RPMI7951 (cell line): ENCODE measurements around the gene SFXN5. TPM values are rescaled to one million over a fixed set of nuclear protein-coding genes. Genes with fewer than 3 reads are reported as not detected.
"Not testable (repeated sequence)": the region's sequence is repeated elsewhere in the genome, so short reads cannot be mapped to it uniquely, and the experiment has no call there.

Source experiments
- DNase-seq: peaks from one replicate; pipeline ENCODE4 v3.0.0-alpha.2; 2012; ENCODE audit warnings: low read depth
- total RNA-seq: library from RNA; depleted of rRNA; stranded (reverse); fragments of >200 nt; shearing (Covaris generic); gene quantifications from 2 replicates; pipeline ENCODE4 v1.2.3, GENCODE V29; 2014

SFXN5 gene
- total RNA-seq, 1 experiment from 2014 or later: 8.7 TPM

DNA sequence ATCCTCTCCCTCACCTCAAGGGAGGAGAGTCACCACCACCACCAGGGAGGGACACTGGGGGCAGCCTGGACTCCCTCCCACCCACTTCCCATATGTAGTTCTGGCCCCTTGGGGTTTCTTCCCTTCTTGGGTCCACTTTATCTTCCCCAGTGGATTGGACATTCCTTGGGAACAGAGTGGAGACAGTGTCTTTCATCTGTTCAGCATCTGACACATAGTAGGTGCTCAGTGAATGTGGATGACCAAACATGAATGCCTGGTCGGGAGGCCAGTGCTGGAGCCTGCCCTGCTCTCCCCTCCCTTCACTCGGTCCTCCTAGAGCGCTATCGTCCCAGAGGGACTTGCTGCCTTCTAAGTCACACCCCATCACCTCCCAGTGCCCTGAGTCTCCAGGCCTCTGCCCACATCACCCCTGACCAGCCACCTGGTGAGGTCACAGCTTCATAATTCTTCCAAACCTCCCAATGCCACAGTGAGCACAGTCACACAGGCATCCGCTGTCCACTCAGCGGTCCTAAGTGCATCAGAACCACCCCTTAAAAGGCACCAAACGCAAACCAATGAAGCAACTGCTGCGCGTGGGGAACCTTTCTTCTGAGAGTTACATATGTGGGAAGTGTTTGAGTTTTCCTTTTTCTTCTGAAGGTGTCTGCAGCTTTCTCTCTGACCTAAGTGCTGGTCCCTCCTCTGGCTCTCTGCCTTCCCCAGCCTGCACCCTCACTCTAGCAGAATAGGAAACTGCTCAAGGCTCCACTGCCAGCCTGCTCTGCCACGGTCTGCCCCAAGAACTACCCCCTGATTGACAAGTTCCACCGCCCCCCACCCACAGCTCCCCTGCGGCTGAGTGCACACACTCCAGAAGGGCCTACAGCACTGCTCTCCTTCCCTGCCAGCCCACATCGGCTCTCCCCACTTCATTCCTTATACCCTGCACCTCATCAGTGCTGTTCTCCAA lies 7.2 kb upstream of the SFXN5 start:
- DNase-seq: no peak

GRCh38 chr2:73077424-73077795 lies 5.9 kb upstream of the SFXN5 start:
- DNase-seq: no peak

- no peak for DNase-seq
These were observed 5.3 kb upstream of the SFXN5 start for GRCh38 chr2:73076701-73077423.

DNA sequence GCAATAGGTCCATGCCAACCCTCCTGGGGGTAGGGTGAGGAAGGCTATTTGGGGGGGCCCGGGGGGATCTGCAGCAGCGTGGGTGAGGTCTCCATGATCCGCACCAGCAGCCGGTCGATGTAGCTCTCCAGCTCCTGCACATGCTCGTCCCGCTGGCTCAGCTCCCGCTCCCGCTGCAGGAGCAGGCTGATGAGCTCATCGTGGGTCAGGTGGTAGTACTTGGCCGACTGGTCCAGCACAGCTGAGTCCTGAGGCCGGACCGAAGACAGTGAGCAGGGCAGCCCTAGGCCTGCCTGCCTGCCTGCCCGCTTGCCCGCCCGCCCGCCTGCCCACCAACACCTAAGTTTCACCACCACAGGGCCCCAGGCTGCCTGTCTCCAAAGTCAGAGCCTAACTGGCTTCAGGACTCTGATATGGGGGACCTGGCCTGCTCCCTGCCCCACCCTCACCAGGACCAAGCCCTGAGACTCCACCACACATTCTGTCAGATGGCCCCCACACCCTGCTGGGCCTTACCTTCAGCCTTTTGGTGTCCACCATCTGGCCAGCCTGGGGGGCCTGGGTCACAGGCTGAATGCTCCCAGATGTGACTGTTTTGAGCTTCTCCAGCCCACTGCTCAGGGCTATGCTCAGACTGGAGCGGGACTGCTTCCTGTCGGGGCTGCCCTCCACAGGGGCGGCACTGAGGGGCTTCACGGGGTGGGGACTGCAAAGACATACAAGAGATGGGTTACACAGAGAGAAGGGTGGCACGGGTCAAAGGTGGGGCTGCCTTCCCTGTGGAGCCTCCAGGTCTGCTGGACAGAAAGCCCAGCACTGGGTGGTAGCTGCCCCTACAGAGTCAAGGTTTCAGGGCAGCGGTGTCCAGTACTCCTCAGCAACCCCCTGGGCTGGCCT lies 4.2 kb upstream of the SFXN5 start:
- DNase-seq: no peak

DNA sequence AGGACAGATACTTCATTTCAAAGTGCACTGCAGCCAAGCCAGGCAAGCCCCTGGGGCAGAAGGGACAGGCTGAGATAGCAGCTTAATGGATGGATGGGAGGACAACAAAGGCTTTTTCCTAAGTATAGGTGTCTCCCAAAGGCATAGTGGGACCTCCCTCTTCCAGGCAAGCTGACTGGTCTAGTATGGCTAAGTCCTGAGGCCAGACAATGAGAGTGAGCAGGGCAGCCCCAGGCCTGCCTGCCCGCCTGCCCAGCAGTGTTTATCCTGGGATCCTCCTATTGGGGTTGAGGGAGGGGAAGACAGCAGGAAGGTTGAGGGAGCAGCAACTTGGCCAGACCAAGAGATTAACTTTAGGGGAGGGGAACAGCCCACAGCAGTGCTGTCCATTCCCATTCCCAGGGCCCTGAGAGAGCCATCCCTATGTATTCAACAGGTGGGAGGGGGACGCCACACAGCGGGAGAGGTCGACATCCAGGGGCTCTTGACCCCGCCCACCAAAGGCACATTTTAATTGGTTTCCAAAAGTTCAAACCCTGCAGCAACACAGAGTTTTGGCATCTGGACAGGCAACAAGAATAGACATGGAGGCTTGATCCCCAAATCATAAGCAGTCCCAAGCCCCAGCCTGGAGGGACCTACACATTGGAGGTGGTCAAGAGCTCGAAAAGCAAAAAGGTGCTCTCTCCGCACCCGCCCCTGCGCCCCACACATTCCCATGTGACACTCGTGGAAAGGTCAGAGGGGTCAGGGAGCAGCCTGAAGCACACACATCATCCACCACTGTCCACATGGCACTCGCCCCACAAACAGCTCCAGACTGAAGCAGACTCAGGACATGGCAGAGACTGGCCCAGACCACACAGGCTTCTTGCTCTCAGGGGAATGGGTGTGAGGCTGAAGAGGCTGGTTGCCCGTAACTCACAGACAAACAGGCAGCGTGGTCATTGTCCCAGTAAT lies 2.9 kb upstream of the SFXN5 start:
- DNase-seq: no peak

DNA sequence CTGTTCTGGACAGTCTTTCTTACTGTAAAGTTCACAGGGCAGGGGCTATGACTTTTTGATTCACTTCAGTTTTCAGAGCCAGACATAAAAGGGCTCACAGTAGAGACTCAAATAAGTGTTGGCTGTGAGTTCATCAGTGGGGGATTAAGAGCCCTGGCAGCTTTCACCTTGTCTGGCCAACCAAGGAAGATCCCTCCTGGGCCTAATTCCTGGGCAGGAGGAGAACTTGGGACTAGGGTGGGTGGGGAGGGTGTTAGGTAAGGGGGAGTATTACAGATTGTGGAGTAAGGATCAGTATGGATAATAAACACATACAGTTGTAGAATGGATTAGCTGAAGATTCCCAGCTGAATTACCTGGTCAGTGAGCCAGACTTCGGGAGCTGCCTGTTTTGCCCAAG lies 904 bp upstream of the SFXN5 start:
- no peak for DNase-seq

- no peak for DNase-seq
These were observed 550 bp upstream of the SFXN5 start for GRCh38 chr2:73072129-73072395.

DNA sequence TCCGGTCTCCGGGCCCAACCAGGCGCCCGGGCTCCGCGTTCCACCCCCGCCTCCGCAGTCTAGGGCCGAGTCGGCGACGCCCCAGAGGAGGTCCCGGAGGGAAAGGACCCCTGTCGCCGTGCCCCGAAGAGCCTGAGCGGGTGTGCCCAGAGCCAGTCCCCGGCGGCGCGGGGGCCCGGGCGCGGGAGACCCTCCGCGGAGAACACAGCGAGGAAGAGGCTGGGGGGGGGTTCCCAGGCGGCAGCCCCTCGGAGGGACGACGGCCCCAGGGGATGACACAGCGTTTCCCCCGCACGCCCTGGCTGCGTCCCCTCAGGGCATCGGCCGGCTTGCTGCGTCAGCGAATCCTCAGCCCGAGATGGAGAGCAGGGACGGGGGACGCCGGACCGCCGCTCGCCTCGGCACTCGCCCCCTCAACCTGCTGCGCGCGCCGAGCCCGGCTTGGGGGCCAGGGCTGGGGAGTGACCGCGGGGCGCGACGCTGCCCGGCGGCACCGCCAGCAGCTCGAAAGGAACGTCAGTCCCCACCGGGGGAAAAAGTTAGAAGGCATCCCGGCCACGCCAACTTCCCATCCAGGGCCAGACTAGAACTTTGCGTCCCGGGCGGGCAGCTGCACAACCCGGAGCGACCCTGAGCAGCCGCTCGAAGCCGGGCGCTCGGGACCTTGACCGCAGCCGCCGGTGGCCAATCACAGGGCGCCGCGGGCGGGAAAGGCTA lies 711 bp downstream of the SFXN5 start:
- DNase-seq: peak; percentile 38

DNA sequence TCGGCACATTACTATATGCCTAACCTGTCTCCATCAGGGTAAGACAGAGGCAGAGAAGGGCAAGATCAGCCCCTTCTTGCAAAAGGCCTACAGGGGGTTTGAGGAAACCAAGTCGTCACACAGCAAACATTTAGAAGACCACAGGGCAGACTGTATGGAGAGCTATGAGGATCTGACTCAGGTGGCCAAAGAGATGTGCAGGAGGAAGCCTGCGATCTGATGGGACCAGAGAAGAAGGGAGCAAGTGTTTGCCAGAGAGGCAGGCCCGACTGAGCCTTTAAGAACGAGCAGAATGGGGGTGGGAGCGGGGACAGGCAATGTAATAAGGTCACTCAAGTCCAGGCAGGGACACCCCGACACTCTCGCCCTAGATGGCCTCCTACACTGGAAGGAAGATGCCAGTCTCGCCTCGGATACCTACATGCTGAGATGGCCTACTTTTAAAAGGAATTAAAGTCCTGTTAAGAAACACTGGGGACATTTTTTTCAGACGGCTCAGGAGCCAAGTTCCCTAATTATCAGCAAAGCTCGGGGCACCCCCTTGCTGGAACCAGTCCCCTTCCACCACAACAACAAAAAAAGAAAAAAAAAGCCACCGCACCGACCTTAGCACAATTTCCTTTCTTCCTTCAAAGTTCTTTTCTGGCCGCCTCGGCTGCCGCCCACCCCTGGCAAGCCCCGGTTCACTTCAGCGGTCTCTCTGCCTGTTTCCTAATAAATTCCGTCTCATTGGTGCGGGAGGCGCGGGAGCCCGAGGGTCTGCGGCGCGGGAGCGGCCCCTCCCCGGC lies 1.5 kb downstream of the SFXN5 start:
- DNase-seq: peak; percentile 45

DNA sequence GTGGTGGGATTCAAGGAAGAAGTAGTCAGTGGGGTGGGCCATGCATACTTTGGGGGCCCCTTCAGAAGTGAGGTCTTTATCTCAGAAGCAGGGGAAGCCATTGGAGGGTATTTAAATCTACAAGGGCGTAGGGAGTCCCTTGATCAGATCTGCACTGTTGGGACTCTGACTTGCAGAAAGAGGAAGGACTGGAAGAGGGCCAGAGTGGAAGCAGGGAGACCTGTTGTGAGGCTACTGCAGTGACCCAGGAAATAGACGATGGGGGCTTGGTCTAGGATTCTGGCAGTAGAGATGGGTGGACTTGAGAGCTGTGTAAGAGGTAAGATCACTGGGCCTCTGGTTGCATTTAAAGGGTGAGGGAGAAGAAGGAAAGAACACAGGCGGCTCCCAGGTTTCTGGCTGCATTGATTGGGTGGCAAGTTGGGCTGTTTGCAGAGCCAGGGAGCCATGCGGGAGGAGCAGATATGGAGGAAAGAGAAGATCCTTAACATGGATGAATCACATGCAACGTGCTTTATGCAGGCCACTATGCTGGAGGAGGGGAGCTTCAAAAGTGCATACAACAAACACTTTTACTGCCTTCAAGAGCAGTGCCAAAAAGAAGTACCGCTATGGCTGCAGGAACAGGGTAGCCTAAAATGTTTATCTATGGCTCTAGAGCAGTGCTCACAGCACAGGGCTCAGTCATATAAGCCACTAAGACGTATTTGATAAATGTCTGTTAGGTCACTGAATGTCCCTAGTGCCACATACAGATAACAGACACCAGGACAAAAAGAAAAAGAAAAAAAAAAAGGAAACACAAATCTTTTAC lies 2.3 kb downstream of the SFXN5 start:
- DNase-seq: peak; percentile 16

- DNase-seq: no peak
These were observed 3.4 kb downstream of the SFXN5 start for GRCh38 chr2:73068147-73068546.

GRCh38 chr2:73067043-73067442 lies 4.5 kb downstream of the SFXN5 start:
- no peak for DNase-seq

GRCh38 chr2:73065070-73065469 lies 6.4 kb downstream of the SFXN5 start:
- not testable (repeated sequence) for DNase-seq

GRCh38 chr2:73063909-73064875 lies 7.3 kb downstream of the SFXN5 start:
- DNase-seq: peak; percentile 86

DNA sequence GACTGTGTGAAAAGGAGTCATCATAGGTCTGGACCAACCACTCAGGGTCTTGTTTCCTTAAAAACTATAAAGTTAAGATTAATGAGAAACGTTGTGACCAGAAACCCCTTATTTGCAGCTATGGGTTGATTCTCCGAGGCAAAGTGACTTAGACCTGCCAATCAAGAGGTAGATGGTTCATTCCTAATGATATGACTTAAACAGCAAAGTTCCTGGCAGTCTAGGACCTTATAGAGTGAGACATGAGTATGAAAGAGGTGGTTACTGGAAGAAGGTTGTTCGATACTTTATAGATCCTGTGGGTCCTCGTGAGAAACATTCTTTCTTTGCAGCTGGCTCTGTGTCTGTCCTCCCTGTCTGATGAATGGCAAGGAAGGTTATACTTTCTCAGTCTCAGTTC lies 8.0 kb downstream of the SFXN5 start:
- no peak for DNase-seq

DNA sequence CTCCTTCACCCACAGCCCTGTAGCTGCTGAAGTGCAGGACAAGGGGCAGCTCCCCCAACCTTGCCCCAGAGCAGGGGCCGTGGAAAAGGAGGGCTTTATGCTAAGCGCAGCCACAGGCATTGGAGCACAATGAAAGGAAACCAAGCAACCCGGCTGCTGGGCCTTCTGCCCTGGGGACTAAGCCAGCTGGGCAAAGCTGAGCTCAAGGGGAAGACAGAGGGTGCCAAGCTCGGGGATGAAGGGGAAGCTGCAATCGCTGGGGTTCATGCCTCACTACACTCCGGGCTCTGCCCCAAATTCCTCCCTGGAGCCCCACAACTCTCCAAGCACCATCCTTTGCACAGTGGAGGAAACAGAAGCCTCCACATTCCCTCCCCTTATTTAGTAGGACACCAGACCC lies 12.4 kb downstream of the SFXN5 start:
- no peak for DNase-seq

GRCh38 chr2:73054980-73055379 lies 16.5 kb downstream of the SFXN5 start:
- no peak for DNase-seq
